CD4-positive, alpha-beta T cell treated with Interleukin-21 for 1 hour (primary cell): ENCODE measurements around the gene TAF11L4.
"Not testable (repeated sequence)": the region's sequence is repeated elsewhere in the genome, so short reads cannot be mapped to it uniquely, and the experiment has no call there.

ENCODE experiments used
- DNase-seq: peaks from one replicate; pipeline ENCODE4 v3.0.0-alpha.2; 2020

TAF11L4 gene

GRCh38 chr5:17521501-17521900 lies at the start of gene TAF11L4:
TAF11L4 (plus strand) TSS chr5:17521801.
- not testable (repeated sequence) for DNase-seq

GRCh38 chr5:17475064-17475463 lies 46.5 kb upstream of the TAF11L4 start:
- DNase-seq, result not testable (repeated sequence)

- no peak for DNase-seq
Observed at GRCh38 chr5:17477043-17477442, 44.6 kb upstream of the TAF11L4 start.

- no peak for DNase-seq
Observed at GRCh38 chr5:17477573-17478265, 43.9 kb upstream of the TAF11L4 start.

- DNase-seq, result no peak
Observed at GRCh38 chr5:17481378-17481777, 40.2 kb upstream of the TAF11L4 start.

GRCh38 chr5:17482790-17483189 lies 38.8 kb upstream of the TAF11L4 start:
- DNase-seq, result no peak

- DNase-seq, result not testable (repeated sequence)
Observed at GRCh38 chr5:17486464-17487173, 35.0 kb upstream of the TAF11L4 start.

- DNase-seq, result no peak
Observed at GRCh38 chr5:17487174-17487512, 34.5 kb upstream of the TAF11L4 start.

GRCh38 chr5:17491257-17491656 lies 30.3 kb upstream of the TAF11L4 start:
- DNase-seq, result not testable (repeated sequence)

GRCh38 chr5:17492770-17493169 lies 28.8 kb upstream of the TAF11L4 start:
- DNase-seq, result no peak

GRCh38 chr5:17497446-17497845 lies 24.2 kb upstream of the TAF11L4 start:
- DNase-seq, result no peak

- DNase-seq, result not testable (repeated sequence)
Observed at GRCh38 chr5:17497931-17498330, 23.7 kb upstream of the TAF11L4 start, which contains the start of gene TAF11L2. TAF11L2 (plus strand) TSS chr5:17498231.

GRCh38 chr5:17511775-17512325 lies 9.8 kb upstream of the TAF11L4 start:
- no peak for DNase-seq

- DNase-seq, result not testable (repeated sequence)
Observed at GRCh38 chr5:17517526-17517925, 4.1 kb upstream of the TAF11L4 start.

- not testable (repeated sequence) for DNase-seq
Observed at GRCh38 chr5:17518067-17518466, 3.5 kb upstream of the TAF11L4 start, which contains the start of gene TAF11L3. TAF11L3 (plus strand) TSS chr5:17518367.

GRCh38 chr5:17519508-17519907 lies 2.1 kb upstream of the TAF11L4 start:
- not testable (repeated sequence) for DNase-seq

GRCh38 chr5:17524935-17525334 lies 3.3 kb downstream of the TAF11L4 start, which contains the start of gene TAF11L5:
TAF11L5 (plus strand) TSS chr5:17525235.
- not testable (repeated sequence) for DNase-seq

GRCh38 chr5:17526504-17526903 lies 4.9 kb downstream of the TAF11L4 start:
- not testable (repeated sequence) for DNase-seq

- DNase-seq, result not testable (repeated sequence)
Observed at GRCh38 chr5:17528369-17528768, 6.8 kb downstream of the TAF11L4 start, which contains the start of gene TAF11L6. TAF11L6 (plus strand) TSS chr5:17528669.
